CD4-positive, alpha-beta T cell treated with Interleukin-6 for 4 hours (primary cell): ENCODE data around the gene SLC50A1.

Source experiments
- DNase-seq: peaks from one replicate; pipeline ENCODE4 v3.0.0-alpha.2; 2020; ENCODE audit warnings: mixed read lengths

The SLC50A1 gene

GRCh38 chr1:155135415-155136028, at the start of gene SLC50A1:
Gene SLC50A1, plus strand, starts transcription at chr1:155135852. Its CDS starts 60 bp downstream, at chr1:155135912.
- DNase-seq: peak; percentile 94

- peak; percentile 81 for DNase-seq
Measured at GRCh38 chr1:155086128-155086741, 49.4 kb upstream of the SLC50A1 start.

- no peak for DNase-seq
Measured at GRCh38 chr1:155086856-155087535, 48.7 kb upstream of the SLC50A1 start.

GRCh38 chr1:155091071-155092051, 44.3 kb upstream of the SLC50A1 start:
- peak; percentile 84 for DNase-seq

- no peak for DNase-seq
Measured at GRCh38 chr1:155092131-155092530, 43.5 kb upstream of the SLC50A1 start.

GRCh38 chr1:155092641-155093040, 43.0 kb upstream of the SLC50A1 start:
- DNase-seq: no peak

GRCh38 chr1:155093911-155094621, 41.6 kb upstream of the SLC50A1 start:
- no peak for DNase-seq

- DNase-seq: no peak
Measured at GRCh38 chr1:155094622-155094948, 41.1 kb upstream of the SLC50A1 start.

- DNase-seq: no peak
Measured at GRCh38 chr1:155099331-155099730, 36.3 kb upstream of the SLC50A1 start.

GRCh38 chr1:155103325-155103724, 32.3 kb upstream of the SLC50A1 start:
- DNase-seq: no peak

GRCh38 chr1:155104605-155105534, 30.8 kb upstream of the SLC50A1 start:
- DNase-seq: no peak

GRCh38 chr1:155105604-155106011, 30.0 kb upstream of the SLC50A1 start:
- DNase-seq: no peak

- DNase-seq: no peak
Measured at GRCh38 chr1:155106862-155107261, 28.8 kb upstream of the SLC50A1 start.

- no peak for DNase-seq
Measured at GRCh38 chr1:155107309-155108264, 28.1 kb upstream of the SLC50A1 start.

- no peak for DNase-seq
Measured at GRCh38 chr1:155108296-155108695, 27.4 kb upstream of the SLC50A1 start.

- DNase-seq: no peak
Measured at GRCh38 chr1:155110381-155110780, 25.3 kb upstream of the SLC50A1 start.

- no peak for DNase-seq
Measured at GRCh38 chr1:155110826-155111225, 24.8 kb upstream of the SLC50A1 start.

- DNase-seq: no peak
Measured at GRCh38 chr1:155113450-155113980, 22.1 kb upstream of the SLC50A1 start.

GRCh38 chr1:155116113-155116764, 19.4 kb upstream of the SLC50A1 start:
- DNase-seq: no peak
